NCI-H1417 treated with DMSO at 0.1 percent for 48 hours (cell line): ENCODE results near the gene MRPL51.
"Not testable (repeated sequence)": the region's sequence is repeated elsewhere in the genome, so short reads cannot be mapped to it uniquely, and the experiment has no call there.

Experiments
- DNase-seq: peaks from one replicate; lab custom pipeline; 2025; lab: John Stamatoyannopoulos, UW

Gene MRPL51

GRCh38 chr12:6488240-6488639 lies 4.8 kb downstream of the MRPL51 start:
- DNase-seq, result no peak

DNA sequence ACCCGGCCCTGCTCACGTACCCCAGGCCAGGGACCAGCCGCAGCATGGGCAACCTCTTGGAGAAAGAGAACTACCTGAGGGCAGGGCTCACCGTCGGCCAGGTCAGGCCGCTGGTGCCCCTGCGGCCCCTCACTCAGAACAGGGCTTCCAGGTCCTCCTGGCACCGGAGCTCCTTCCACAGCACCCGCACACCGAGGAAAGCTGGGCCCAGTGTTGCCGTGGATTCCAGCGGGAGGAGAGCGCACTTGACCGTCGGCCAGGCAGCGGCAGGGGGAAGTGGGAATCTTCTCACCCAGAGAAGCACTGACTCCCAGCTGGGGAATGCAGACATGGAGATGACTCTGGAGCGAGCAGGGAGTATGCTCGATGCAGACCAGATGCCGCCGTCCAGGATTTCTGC lies 14.6 kb downstream of the MRPL51 start:
- no peak for DNase-seq

DNA sequence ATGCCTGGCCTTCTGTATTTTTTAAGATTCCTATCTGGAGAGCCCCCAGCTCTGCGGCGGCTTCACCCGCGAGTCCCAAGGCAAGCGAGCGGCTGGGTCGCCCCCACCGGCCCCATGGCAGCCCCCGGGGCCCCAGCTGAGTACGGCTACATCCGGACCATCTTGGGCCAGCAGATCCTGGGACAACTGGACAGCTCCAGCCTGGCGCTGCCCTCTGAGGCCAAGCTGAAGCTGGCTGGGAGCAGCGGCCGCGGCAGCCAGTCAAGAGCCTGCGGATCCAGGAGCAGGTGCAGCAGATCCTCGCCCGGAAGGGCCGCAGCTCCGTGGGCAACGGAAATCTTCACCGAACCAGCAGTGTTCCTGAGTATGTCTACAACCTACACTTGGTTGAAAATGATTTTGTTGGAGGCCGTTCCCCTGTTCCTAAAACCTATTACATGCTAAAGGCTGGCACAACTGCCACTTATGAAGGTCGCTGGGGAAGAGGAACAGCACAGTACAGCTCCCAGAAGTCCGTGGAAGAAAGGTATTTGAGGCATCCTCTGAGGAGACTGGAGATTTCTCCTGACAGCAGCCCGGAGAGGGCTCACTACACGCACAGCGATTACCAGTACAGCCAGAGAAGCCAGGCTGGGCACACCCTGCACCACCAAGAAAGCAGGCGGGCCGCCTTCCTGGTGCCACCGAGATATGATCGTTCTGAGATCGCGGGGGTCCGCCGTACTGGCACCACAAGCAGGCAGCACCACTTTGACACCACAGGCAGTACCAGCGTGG lies 15.3 kb downstream of the MRPL51 start:
- not testable (repeated sequence) for DNase-seq

- no peak for DNase-seq
These were observed 16.6 kb downstream of the MRPL51 start for GRCh38 chr12:6476489-6476888.

GRCh38 chr12:6475233-6475975 lies 17.7 kb downstream of the MRPL51 start:
- not testable (repeated sequence) for DNase-seq

DNA sequence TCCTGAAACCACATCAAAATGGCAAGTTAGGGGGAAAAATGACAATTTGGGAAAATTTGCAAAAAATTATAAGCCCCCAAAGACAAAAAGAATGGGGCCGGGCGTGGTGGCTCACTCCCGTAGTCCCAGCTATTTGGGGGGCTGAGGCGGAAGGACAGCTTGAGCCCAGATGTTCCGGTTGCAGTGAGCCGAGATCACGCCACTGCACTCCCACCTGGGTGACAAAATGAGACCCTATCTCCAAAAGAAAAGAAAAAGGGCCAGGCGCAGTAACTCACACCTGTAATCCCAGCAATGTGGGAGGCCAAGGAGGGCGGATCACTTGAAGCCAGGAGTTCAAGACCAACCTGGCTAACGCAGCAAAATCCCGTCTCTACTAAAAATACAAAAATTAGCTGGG lies 20.6 kb downstream of the MRPL51 start:
- no peak for DNase-seq

GRCh38 chr12:6471989-6472360 lies 21.1 kb downstream of the MRPL51 start:
- no peak for DNase-seq

DNA sequence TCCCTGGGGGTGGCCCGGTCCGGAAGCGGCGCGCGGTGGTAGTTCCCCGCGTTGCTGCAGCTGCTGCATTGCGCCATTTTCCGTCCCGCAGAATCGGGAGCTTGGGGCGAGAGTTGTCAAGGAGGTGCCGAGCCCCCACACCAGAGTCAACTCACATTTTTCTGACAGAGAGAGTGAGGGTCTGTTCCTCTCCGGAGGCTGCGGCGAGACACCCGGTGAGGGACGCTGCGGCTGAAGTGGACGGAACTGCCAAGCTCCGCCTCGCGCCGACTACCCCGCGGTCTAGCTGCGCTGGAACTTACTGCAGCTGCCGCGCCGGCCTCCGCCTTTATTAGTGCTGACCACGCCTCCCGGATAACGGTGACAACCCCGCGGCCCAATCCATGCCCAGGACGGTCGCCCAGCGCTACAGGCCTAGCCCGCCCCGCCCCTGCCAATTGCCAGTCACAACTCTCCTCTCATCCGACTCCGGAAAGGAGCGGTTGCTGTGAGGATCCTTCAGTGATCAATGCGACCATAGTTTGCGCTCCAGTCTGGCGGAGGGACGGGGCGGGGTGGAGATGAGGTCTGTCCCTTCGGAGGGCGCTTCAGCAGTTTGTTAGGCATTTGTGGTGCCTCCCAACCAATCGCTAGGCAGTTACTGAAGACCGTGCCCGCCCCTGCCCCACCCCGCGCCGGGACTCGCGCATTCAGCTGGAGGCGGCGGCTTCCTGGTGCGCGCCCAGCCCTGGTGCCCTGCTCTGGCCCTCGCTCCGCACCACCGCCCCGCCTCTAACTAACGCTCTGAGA lies 22.5 kb downstream of the MRPL51 start, which contains the start of gene VAMP1:
Gene VAMP1, minus strand, starts transcription at position 303 of the 789 bp plus-strand sequence. Its CDS starts 146 bp downstream, at position 157.
- peak; percentile 94 for DNase-seq

GRCh38 chr12:6469609-6470374 lies 23.3 kb downstream of the MRPL51 start:
- no peak for DNase-seq

GRCh38 chr12:6469092-6469491 lies 24.0 kb downstream of the MRPL51 start:
- DNase-seq, result no peak

- DNase-seq, result no peak
These were observed 24.8 kb downstream of the MRPL51 start for GRCh38 chr12:6468283-6468575.

DNA sequence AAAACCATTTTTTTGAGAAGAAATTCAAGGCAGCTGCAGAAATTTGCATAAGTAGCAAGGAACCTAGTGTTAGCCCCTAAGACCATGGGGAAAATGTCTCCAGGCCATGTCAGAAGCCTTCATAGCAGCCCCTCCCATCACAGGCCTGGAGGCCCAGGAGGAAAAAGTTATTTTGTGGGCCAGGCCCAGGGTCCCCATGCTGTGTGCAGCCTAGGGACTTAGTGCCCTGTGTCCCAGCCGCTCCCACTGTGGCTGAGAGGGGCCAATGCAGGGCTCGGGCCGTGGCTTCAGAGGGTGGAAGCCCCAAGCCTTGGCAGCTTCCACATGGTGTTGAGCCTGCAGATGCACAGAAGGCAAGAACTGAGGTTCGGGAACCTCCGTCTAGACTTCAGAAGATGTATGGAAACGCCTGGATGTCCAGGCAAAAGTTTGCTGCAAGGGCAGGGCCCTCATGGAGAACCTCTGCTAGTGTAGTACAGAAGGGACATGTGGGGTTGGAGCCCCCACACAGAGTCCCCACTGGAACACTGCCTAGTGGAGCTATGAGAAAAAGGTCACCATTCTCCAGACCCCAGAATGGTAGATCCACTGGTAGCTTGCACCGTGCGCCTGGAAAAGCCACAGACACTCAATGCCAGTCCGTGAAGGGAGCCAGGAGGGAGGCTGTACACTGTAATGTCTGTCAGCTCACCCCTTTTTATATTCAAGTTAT lies 25.3 kb downstream of the MRPL51 start:
- DNase-seq, result not testable (repeated sequence)

- DNase-seq, result not testable (repeated sequence)
These were observed 26.3 kb downstream of the MRPL51 start for GRCh38 chr12:6466751-6467150.

DNA sequence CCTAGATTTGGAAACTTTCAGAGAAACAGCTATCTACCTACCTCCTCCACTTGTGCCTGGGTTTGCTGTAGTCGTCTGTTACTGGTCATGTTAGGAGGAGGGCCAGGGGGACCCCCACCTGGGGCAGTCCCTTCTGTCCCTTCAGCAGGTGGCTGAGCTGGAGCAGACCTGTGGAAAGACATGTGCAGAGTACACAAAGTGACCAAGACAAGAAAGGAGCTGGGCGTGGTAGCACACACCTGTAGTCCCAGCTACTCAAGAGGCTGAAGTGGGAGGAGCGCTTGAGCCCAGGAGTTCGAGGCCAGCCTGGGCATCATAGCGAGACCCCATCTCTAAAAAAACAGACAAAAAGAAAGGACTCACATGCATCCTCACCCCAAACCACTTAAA lies 26.9 kb downstream of the MRPL51 start:
- no peak for DNase-seq

- no peak for DNase-seq
These were observed 27.4 kb downstream of the MRPL51 start for GRCh38 chr12:6465467-6466183.

DNA sequence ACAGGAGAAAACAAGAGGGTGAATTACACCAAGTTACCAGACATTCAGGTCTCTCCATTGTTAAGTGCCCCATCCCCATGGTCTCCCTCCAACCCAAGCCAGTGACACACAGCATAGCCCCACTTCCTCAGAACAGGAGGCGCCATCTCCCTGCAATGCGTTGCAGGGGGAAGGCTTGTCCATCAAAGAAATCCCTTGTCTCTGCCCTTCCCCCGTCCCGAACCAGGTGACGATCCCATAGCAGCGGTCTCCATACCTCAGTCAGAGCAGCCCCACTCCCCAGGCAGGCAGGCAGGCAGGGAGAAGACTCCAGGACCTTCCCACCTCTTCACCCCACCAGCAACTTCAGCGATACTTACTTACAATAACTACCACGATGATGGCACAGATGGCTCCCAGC lies 28.5 kb downstream of the MRPL51 start:
- no peak for DNase-seq

GRCh38 chr12:6463858-6464257 lies 29.2 kb downstream of the MRPL51 start:
- no peak for DNase-seq

GRCh38 chr12:6463216-6463615 lies 29.8 kb downstream of the MRPL51 start:
- no peak for DNase-seq

GRCh38 chr12:6462234-6462995 lies 30.6 kb downstream of the MRPL51 start:
- DNase-seq, result no peak
